NB4 (cell line): Measurements from ENCODE around the gene NRL.

ENCODE experiments used
- DNase-seq: peaks from one replicate; pipeline ENCODE4 v3.0.0; 2010; ENCODE audit warnings: low read depth
- H3K4me3 ChIP-seq: one replicate; pipeline ENCODE4 v1.5.1; 2011; ENCODE audit warnings: mild to moderate bottlenecking, low read depth, low read length, moderate library complexity
- MYC ChIP-seq: IDR thresholded peaks from 2 replicates; pipeline ENCODE4 v1.6.1; 2011; ENCODE audit warnings: low read depth, low read length
- POLR2A ChIP-seq: IDR thresholded peaks from 2 replicates; pipeline ENCODE4 v1.6.1; 2011; ENCODE audit warnings: mild to moderate bottlenecking; ENCODE audit not compliant: insufficient read length; ENCODE audit errors: extremely low read depth
- TF ChIP-seq, protein P1 (sequence below): IDR thresholded peaks from 2 replicates; pipeline ENCODE4 v1.6.1; 2011; ENCODE audit warnings: low read depth, low read length
- TF ChIP-seq, protein P2 (sequence below): IDR thresholded peaks from one replicate; pipeline ENCODE4 v1.5.1; 2012; ENCODE audit warnings: low read depth, low read length

The NRL gene

DNA sequence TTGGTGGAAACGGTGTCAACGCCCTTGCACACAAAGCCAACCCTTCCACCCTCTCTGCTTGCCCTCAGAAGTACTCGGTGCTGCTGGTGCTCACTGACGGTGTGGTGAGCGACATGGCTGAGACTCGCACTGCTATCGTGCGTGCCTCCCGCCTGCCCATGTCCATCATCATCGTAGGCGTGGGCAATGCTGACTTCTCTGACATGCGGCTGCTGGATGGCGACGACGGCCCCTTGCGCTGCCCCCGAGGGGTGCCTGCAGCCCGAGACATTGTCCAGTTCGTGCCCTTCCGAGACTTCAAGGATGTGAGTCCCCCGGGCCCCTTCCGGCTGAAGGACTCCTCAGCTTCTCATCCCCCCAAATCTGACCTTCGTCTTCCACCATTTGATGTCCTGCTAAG, 37.7 kb downstream of the NRL start:
- TF ChIP-seq, protein P1, sequence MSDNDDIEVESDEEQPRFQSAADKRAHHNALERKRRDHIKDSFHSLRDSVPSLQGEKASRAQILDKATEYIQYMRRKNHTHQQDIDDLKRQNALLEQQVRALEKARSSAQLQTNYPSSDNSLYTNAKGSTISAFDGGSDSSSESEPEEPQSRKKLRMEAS = no peak
- TF ChIP-seq, protein P2, sequence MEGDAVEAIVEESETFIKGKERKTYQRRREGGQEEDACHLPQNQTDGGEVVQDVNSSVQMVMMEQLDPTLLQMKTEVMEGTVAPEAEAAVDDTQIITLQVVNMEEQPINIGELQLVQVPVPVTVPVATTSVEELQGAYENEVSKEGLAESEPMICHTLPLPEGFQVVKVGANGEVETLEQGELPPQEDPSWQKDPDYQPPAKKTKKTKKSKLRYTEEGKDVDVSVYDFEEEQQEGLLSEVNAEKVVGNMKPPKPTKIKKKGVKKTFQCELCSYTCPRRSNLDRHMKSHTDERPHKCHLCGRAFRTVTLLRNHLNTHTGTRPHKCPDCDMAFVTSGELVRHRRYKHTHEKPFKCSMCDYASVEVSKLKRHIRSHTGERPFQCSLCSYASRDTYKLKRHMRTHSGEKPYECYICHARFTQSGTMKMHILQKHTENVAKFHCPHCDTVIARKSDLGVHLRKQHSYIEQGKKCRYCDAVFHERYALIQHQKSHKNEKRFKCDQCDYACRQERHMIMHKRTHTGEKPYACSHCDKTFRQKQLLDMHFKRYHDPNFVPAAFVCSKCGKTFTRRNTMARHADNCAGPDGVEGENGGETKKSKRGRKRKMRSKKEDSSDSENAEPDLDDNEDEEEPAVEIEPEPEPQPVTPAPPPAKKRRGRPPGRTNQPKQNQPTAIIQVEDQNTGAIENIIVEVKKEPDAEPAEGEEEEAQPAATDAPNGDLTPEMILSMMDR = no peak
- TF ChIP-seq MYC = no peak
- TF ChIP-seq POLR2A = no peak

DNA sequence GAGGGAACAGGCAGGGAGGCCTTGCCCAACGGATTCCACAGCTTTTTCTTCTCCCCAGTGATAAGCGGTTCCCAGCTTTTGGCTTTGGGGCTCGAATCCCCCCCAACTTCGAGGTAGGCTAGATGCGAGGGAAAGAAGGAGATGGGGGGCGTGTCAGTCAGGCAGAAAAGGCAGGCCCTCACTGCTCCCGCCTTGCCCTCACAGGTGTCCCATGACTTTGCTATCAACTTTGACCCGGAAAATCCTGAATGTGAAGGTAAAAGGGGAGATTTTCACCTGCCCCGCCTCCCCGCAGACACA, 38.5 kb downstream of the NRL start:
- DNase-seq = no peak
- TF ChIP-seq MYC (no peak), POLR2A (no peak)
- TF ChIP-seq, protein P2 = no peak
- TF ChIP-seq, protein P1 = no peak
- H3K4me3 ChIP-seq = no peak overlapping the region

More for the DNA sequence above, 37.7 kb downstream of the NRL start:
- no peak for DNase-seq
- H3K4me3 ChIP-seq = no peak overlapping the region

DNA sequence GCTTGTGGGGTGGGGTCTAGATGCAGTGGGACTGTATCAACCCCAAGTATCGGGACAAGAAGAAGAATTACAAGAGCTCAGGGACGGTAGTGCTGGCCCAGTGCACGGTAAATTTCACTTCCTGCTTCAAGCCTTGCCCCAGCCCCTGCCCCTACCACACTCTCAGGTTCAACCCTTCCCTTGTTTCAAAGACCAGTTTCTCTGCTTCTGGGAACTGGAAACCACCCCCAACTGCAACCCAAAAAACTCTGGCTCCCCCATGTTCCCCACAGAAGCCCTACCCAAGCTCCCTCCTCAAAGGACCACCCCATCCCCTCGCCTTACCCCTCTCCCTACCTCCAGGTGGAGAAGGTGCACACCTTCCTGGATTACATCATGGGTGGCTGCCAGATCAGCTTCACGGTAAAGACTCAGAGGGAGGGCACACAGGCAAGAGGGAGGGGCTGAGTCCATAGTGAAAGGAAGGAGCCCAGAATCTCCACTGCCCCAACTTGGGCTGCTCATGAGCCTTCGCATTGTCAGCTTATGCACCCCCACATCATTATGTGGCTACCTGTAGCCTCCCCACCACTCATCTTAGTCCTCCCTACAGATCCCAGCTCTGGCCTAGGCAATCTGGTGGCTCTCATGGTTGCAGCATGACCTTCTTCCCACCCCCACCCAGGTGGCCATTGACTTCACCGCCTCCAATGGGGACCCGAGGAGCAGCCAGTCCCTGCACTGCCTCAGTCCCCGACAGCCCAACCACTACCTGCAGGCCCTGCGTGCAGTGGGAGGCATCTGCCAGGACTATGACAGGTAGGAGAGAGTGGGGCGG, 39.1 kb downstream of the NRL start:
- TF ChIP-seq, protein P1 = no peak
- TF ChIP-seq MYC (no peak), POLR2A (no peak)
- TF ChIP-seq, protein P2 = no peak
- no peak overlapping the region for H3K4me3 ChIP-seq
- DNase-seq = no peak

DNA sequence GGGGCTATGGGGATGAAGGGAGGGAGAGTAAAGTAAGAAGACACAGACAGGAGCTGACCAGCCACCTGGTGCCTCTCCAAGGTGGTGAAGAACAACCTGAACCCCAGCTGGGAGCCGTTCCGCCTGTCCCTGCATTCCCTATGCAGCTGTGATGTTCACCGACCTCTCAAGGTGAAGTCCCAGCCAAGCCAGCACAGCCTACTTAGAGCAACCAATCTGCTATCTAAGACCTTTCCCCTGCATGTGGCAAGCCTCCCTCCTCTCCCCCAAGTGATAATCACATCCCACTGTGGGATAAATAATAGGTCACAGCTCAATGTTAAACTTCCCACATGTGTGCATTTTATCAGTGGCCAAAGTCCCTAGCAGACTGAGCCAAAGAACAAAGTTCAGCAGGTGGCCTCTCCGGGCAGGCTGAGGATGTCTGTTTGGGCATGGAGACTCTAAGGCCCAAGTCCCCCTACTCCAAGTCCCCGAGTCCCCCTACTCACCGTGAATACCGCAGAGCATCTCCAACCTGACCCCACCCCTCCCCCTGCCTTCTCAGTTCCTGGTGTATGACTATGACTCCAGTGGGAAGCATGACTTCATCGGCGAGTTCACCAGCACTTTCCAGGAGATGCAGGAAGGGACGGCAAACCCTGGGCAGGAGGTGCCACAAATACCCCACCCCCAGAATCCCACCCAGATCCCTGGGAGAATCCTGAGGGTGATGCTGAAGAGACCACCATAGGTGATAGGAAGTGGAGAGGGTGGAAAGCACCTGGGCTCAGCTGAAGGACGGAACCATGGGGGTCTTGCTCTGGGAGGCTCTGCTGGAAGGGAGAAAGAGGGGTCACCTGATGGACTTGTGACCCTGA, 39.9 kb downstream of the NRL start:
- TF ChIP-seq, protein P2 = no peak
- TF ChIP-seq POLR2A (no peak), MYC (no peak)
- TF ChIP-seq, protein P1 = no peak
- DNase-seq = no peak
- no peak overlapping the region for H3K4me3 ChIP-seq

DNA sequence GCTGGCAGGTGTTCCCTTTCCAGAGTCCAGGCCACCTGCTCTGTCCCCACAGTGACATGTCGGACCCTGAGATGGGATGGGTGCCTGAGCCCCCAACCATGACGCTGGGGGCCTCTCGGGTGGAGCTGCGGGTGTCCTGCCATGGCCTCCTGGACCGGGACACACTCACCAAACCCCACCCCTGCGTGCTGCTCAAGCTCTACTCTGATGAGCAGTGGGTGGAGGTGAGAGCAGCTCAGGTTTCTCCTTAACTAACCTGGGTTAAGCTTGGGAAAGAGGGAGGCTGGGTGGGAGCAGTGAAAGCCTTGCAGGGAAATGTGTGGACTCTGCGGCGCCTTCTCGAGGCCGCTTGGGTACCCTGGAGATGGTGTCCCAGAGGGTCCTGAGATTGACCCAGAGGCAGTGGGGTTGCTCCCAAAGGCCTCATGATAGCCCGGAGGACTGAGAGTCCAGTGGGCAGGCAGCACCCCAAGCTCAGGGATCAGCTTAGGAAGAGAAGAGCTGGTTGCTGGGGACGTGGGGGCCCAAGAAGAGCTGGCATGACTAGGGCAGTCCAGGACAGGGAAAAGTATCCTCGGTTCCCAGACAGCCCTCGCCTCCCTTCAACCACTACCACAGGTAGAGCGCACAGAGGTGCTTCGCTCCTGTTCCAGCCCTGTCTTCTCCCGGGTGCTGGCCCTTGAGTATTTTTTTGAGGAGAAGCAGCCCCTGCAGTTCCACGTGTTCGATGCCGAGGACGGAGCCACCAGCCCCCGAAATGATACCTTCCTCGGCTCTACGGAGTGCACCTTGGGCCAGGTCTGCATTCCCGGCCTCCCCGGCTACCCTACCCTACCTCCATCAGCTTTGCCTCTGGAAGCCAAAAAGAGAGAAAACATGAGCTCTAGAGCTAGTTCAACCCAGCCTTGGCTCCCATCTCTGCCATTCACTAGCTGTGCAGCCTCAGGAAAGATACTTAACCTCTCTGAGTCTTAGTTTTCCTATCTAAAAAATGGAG, 41.6 kb downstream of the NRL start:
- TF ChIP-seq POLR2A = no peak
- no peak for TF ChIP-seq MYC
- TF ChIP-seq, protein P2 = no peak
- TF ChIP-seq, protein P1 = no peak
- H3K4me3 ChIP-seq = no peak overlapping the region
- DNase-seq = no peak
